GM12875 (cell line): ENCODE results near the gene IL12RB1.

Source experiments
- H3K4me3 ChIP-seq: one replicate; pipeline ENCODE4 v1.5.1; 2011; ENCODE audit warnings: low read depth, low read length, control low read depth
- TF ChIP-seq, protein P1 (sequence below): IDR thresholded peaks from 2 replicates; pipeline ENCODE4 v1.5.1; 2011; ENCODE audit warnings: low read depth, mild to moderate bottlenecking, control low read depth, inconsistent platforms, low read length, moderate library complexity, borderline replicate concordance; ENCODE audit not compliant: insufficient read depth

IL12RB1 gene

DNA sequence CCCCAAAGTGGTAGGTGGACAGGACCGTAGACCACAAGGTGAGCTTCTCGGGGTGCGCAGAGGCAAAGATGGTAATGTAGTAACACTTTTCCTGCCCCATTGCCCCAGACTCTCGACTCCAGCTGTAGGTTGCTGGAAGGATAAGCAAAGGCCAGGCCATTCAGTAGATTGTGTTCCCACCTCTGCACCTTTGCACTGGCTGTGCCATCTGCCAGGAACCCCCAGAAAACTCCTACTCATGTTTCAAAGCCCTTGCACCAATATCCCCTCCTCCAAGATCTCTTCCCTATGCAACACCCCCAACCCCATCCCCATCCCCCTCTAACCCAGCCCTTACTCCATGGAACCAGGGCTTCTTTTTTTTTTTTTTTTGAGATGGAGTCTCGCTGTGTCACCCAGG, 18.3 kb downstream of the IL12RB1 start:
- TF ChIP-seq, protein P1, sequence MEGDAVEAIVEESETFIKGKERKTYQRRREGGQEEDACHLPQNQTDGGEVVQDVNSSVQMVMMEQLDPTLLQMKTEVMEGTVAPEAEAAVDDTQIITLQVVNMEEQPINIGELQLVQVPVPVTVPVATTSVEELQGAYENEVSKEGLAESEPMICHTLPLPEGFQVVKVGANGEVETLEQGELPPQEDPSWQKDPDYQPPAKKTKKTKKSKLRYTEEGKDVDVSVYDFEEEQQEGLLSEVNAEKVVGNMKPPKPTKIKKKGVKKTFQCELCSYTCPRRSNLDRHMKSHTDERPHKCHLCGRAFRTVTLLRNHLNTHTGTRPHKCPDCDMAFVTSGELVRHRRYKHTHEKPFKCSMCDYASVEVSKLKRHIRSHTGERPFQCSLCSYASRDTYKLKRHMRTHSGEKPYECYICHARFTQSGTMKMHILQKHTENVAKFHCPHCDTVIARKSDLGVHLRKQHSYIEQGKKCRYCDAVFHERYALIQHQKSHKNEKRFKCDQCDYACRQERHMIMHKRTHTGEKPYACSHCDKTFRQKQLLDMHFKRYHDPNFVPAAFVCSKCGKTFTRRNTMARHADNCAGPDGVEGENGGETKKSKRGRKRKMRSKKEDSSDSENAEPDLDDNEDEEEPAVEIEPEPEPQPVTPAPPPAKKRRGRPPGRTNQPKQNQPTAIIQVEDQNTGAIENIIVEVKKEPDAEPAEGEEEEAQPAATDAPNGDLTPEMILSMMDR: no peak
- no peak overlapping the region for H3K4me3 ChIP-seq

DNA sequence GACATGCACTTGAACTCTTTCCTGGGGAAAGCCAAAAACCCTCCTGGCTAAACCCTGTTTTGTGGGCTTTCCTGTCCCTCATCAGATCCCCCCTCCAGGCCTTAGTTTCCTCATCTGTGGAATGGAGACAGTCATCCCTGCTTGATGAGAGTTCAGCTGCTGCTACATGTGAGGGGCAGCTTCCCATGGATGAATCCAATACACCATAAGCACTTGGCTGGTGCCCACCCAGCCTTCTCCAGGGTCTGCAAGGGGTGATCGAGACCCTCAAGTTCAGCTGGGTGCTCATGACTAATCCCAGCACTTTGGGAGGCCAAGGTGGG, 21.6 kb downstream of the IL12RB1 start:
- H3K4me3 ChIP-seq: no peak overlapping the region
- TF ChIP-seq, protein P1: no peak

DNA sequence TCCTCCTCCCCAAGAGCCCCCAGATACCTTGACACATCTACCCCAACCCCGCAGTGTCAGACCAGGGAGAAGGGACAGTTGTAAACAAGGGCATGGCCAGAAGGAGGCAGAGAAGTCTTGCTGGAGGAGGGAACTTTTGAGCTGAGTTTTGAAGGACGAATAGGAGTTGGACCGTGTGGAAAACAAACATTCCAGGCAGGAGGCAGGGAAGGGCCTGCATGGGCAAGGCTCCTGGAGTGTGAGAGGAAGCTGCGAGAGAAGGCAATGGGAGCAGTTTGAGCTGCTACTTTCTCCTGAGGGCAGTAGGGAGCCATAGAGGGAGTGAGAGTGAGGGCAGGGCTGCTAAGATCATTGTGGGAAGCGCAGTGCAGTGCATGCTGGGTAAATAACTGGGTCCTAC, 23.3 kb downstream of the IL12RB1 start:
- no peak overlapping the region for H3K4me3 ChIP-seq
- TF ChIP-seq, protein P1: peak; percentile 33; the same call in 1 of the 2 replicates

DNA sequence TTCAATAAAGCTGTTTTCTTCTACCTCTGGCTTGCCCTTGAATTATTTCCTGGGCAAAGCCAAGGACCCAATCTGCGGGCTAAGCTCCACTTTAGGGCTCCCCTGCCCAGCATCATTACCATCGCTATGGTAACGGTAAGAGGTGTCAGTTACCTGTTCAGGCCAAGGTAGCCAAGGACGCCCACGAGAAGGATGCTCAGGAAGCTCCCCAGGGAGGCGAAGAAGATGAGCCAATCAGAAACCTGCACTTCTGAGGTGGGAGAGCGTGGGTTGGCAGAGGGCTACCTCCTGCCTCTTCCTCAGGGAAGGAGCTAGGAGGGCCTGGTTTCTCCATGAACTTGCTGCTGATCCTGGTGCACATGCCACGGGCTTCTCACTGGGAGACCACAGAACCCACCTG, 24.7 kb downstream of the IL12RB1 start:
- H3K4me3 ChIP-seq: no peak overlapping the region
- TF ChIP-seq, protein P1: no peak

DNA sequence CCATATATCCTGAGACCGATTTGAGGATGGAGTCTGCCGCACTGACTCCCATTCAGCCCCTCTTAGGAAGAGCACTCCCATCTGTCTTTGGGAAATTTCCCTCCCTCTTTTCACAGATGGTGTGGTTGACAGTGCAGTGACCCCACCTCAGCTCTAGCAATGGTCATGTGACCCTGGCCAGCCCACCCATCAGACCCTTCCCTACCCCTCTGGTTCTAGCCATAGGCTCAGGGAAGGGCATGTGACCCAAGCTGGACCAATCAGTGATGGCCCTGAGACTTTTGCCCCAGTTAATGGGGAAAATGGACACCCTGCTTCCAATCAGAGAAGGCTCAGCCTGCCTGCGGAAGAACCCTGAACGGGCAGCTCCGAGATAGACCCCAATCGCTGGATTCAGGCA, 26.3 kb downstream of the IL12RB1 start:
- TF ChIP-seq, protein P1: no peak
- H3K4me3 ChIP-seq: no peak overlapping the region

DNA sequence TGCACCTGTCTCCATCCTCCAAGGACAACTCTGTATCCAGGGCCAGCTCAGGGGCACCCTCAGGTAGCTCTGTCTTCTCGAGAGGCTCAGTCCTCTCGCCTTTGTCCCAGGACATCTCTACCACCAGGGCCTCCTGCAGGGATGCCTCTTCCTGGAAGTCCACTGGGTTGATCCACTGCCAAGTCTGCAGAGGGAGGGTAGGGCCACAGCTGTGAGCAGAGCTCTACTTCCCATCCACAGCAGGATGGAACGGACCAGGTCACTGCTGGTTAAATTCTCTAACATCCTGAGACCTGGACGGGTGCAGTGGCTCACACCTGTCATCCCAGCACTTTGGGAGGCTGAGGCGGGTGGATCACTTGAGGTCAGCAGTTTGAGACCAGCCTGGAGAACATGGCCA, 26.8 kb downstream of the IL12RB1 start:
- no peak overlapping the region for H3K4me3 ChIP-seq
- TF ChIP-seq, protein P1: no peak

DNA sequence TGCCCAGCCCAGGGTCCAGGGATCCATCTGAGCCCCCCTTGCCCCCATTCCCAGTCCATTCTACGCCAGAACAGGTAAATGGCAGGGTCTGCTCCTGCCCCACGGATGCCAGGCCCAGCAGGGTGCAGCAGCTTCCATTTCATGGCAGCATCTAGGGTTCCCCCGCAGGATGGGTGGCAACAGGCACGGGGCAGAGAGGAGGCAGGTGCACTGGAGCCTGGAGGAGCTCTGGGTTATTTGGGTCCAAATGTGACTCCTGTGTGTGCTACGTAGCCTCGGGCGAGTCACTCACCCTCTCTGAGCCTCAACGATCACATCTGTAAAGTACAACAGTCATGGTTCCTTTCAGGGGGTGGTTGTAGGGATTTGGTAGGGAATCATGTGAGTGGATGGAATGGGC, 27.4 kb downstream of the IL12RB1 start:
- H3K4me3 ChIP-seq: no peak overlapping the region
- TF ChIP-seq, protein P1: no peak
